Endothelial cell of umbilical vein (primary cell): ENCODE data around the gene UPF1. TPM values are rescaled to one million over a fixed set of nuclear protein-coding genes. Genes with fewer than 3 reads are reported as not detected.

Experiments used
- BruUV-seq: library from RNA; stranded (reverse); fragments of 400-500 nt; replicated peaks from 2 replicates; lab custom pipeline; 2021; lab: Mats Ljungman, UMichigan
- CTCF ChIA-PET: fragments of 300-600, 350-600 bp; sonication (Branson Sonifier 250); formaldehyde crosslinking; loops from one replicate; lab custom pipeline; 2021; ENCODE audit warnings: antibody characterized with exemption, inconsistent platforms; lab: Charles Lee
- POLR2A ChIA-PET: fragments of 300-600, 350-600 bp; sonication (Branson Sonifier 250); formaldehyde crosslinking; loops from one replicate; lab custom pipeline; 2021; ENCODE audit warnings: antibody characterized with exemption, inconsistent platforms; lab: Charles Lee
- DNase-seq: peaks from one replicate; pipeline ENCODE4 v3.0.0-alpha.2; 2011; ENCODE audit warnings: low read depth, low spot score
- FAIRE-seq: peaks from 2 replicates; lab custom pipeline; 2011; peaks lifted over from hg19 to GRCh38; lab: Jason Lieb, UNC
- H2AFZ ChIP-seq: 2 replicates; pipeline ENCODE4 v1.6.0; 2012; ENCODE audit warnings: low read depth, low read length, control low read depth, inconsistent platforms
- H3K27ac ChIP-seq: 2 replicates; pipeline ENCODE4 v1.5.1; 2011; ENCODE audit warnings: low read depth, mild to moderate bottlenecking, control low read depth, low read length, moderate library complexity; ENCODE audit not compliant: insufficient read depth
- H3K27me3 ChIP-seq, 2 experiments: 2 replicates each; pipeline versions ENCODE4 v1.6.0 to v1.6.1; 2011; ENCODE audit warnings: low read length in 2 of 2, mixed read lengths in 1 of 2; ENCODE audit not compliant: control insufficient read depth in 2 of 2, insufficient read depth in 2 of 2
- H3K36me3 ChIP-seq, 2 experiments: 2 replicates in 1 of 2; 3 replicates in 1 of 2; pipeline ENCODE4 v1.5.1; 2011; ENCODE audit warnings: low read length in 2 of 2, mild to moderate bottlenecking in 1 of 2, moderate library complexity in 1 of 2; ENCODE audit not compliant: control insufficient read depth in 2 of 2, insufficient read depth in 2 of 2; ENCODE audit errors: extremely low read depth in 1 of 2
- H3K4me1 ChIP-seq: 3 replicates; pipeline ENCODE4 v1.5.1; 2011; ENCODE audit warnings: mild to moderate bottlenecking, low read length; ENCODE audit not compliant: control insufficient read depth, insufficient read depth; ENCODE audit errors: extremely low read depth
- H3K4me2 ChIP-seq: 2 replicates; pipeline ENCODE4 v1.6.1; 2011; ENCODE audit warnings: low read length, control low read depth, mixed read lengths; ENCODE audit not compliant: insufficient read depth
- H3K4me3 ChIP-seq, 3 experiments: fragments of 200-600 bp in 1 of 3; sonication (generic), shearing (Covaris generic) in 1 of 3; replicated peaks in 1 of 3; 2 replicates each; pipeline ENCODE4 v1.5.1; 2011 to 2016; ENCODE audit warnings: control low read depth in 3 of 3, low read length in 3 of 3, mild to moderate bottlenecking in 2 of 3, inconsistent platforms in 1 of 3, low read depth in 1 of 3, moderate library complexity in 1 of 3; ENCODE audit not compliant: insufficient read depth in 1 of 3
- H3K79me2 ChIP-seq: 2 replicates; pipeline ENCODE4 v1.6.0; 2012; ENCODE audit warnings: low read length, inconsistent platforms; ENCODE audit not compliant: control insufficient read depth, insufficient read depth
- H3K9ac ChIP-seq: replicated peaks from 2 replicates; pipeline ENCODE3; 2011; ENCODE audit warnings: low read length, control low read depth; ENCODE audit not compliant: insufficient read depth; ENCODE audit errors: extremely low read depth
- H3K9me1 ChIP-seq: replicated peaks from 3 replicates; pipeline ENCODE4 v1.6.0; 2011; ENCODE audit warnings: mild to moderate bottlenecking, low read length; ENCODE audit not compliant: control insufficient read depth, insufficient read depth; ENCODE audit errors: extremely low read depth
- H3K9me3 ChIP-seq: replicated peaks from 2 replicates; pipeline ENCODE4 v1.5.1; 2012; ENCODE audit warnings: low read length, inconsistent platforms; ENCODE audit not compliant: control insufficient read depth, insufficient read depth
- H4K20me1 ChIP-seq: replicated peaks from 2 replicates; pipeline ENCODE3; 2011; ENCODE audit warnings: mild to moderate bottlenecking, low read length; ENCODE audit not compliant: control insufficient read depth, insufficient read depth; ENCODE audit errors: extremely low read depth
- EZH2 ChIP-seq: IDR thresholded peaks from 2 replicates; pipeline ENCODE4 v1.6.1; 2012; ENCODE audit warnings: borderline replicate concordance, low read depth, mild to moderate bottlenecking, moderate library complexity, low read length, inconsistent platforms; ENCODE audit not compliant: severe bottlenecking
- FOS ChIP-seq: IDR thresholded peaks from 2 replicates; pipeline ENCODE4 v1.6.1; 2011; ENCODE audit warnings: mild to moderate bottlenecking, low read length, moderate library complexity, borderline replicate concordance; ENCODE audit not compliant: insufficient read depth
- GATA2 ChIP-seq: IDR thresholded peaks from 2 replicates; pipeline ENCODE4 v1.7.0; 2011; ENCODE audit warnings: low read depth, mild to moderate bottlenecking, moderate library complexity, mixed read lengths, low read length; ENCODE audit not compliant: insufficient read length, insufficient read depth
- JUN ChIP-seq: IDR thresholded peaks from 2 replicates; pipeline ENCODE4 v1.6.1; 2011; ENCODE audit warnings: borderline replicate concordance, low read depth; ENCODE audit not compliant: insufficient read length, insufficient read depth
- MYC ChIP-seq: IDR thresholded peaks from one replicate; pipeline ENCODE4 v1.6.1; 2011; ENCODE audit warnings: mild to moderate bottlenecking, low read depth, low read length
- POLR2A ChIP-seq: IDR thresholded peaks from 2 replicates; pipeline ENCODE4 v1.6.1; 2012; ENCODE audit warnings: low read depth, mild to moderate bottlenecking, control low read depth, low read length
- POLR2AphosphoS5 ChIP-seq: IDR thresholded peaks from 2 replicates; pipeline ENCODE4 v1.6.1; 2012; ENCODE audit warnings: low read depth, mild to moderate bottlenecking, control low read depth, low read length, moderate library complexity; ENCODE audit not compliant: insufficient read depth
- dilution Hi-C: fragments of 300-500 bp; cut with MboI; formaldehyde crosslinking; loops from one replicate; pipeline ENCODE4 v1.15.0; 2019; ENCODE audit warnings: low sequenced_read_pairs; ENCODE audit not compliant: extremely low pct_ligation_motif_present
- intact Hi-C: fragments of 100-400 bp; cut with micrococcal nuclease; formaldehyde crosslinking; loops from one replicate; pipeline ENCODE4 v1.10.0; 2022
- polyA plus RNA-seq, 4 experiments: library from polyadenylated mRNA; depleted of rRNA in 3 of 4; stranded (reverse) in 3 of 4; unstranded in 1 of 4; fragments of >200 nt; gene quantifications; 2 replicates each; pipeline versions ENCODE4 v1.2.1 to v1.2.3, GENCODE V29; 2011 to 2012; ENCODE audit warnings: missing spikeins in 1 of 4
- total RNA-seq: library from RNA; stranded (reverse); gene quantifications from 2 replicates; pipeline ENCODE4 v1.2.3, GENCODE V29; 2021
- TF ChIP-seq, protein P1 (sequence below): IDR thresholded peaks from 2 replicates; pipeline ENCODE4 v1.6.1; 2011; ENCODE audit not compliant: insufficient read depth, insufficient read length
- TF ChIP-seq, protein P2 (sequence below), 2 donors: IDR thresholded peaks; 1 replicate in 1 of 2; 2 replicates in 1 of 2; pipeline ENCODE4 v1.5.1; 2011; ENCODE audit warnings: low read length in 2 of 2, mild to moderate bottlenecking in 2 of 2, moderate library complexity in 2 of 2, control low read depth in 1 of 2, inconsistent platforms in 1 of 2, low read depth in 1 of 2; ENCODE audit not compliant: insufficient read depth in 1 of 2; ENCODE audit errors: extremely low read depth in 1 of 2

Gene UPF1
- total and polyA plus RNA-seq, 2 donors (not counting 3 experiments of a cell fraction or from before 2014, with no cell fraction given) = 65.9 to 68.2 TPM

DNA sequence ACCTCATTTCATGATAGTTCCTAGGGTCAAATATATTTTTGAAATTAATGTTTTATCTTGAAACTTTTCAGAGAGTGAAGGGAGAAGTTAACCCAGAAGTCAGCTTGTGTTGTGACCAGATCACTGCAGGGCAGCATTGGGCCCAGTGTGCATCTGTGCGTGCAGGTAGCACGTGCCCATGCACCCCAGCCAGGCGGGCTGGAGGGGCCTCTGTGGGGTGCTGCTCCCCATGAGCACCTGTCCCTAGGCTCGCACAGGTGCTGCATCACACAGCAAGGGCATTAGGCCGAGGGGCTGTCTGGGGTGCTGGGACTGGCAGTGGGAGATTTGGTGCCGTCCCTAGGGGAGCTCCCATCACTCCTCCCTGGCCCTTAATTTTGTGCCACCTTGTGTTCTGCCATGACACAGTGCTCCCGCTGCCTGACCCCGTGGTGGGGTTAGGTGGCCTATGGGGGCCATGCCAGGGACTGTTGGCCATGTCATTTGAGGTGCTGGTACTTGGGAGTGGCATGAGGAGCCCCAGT, 13.1 kb downstream of the UPF1 start:
- FAIRE-seq (no peak), DNase-seq (no peak)
- H3K9me1 ChIP-seq = no peaks in the 10 kb centered on the region
- intact Hi-C loops (loop anchor here (5.0 kb wide), 3 partner anchors 58 to 142 kb away; no protein-coding TSS in a partner anchor), dilution Hi-C loops (no loop called here)
- TF ChIP-seq EZH2 (no peak), GATA2 (no peak), FOS (no peak), POLR2AphosphoS5 (no peak), MYC (no peak), POLR2A (no peak), JUN (no peak)
- TF ChIP-seq, protein P1, sequence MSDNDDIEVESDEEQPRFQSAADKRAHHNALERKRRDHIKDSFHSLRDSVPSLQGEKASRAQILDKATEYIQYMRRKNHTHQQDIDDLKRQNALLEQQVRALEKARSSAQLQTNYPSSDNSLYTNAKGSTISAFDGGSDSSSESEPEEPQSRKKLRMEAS = no peak
- TF ChIP-seq, protein P2, sequence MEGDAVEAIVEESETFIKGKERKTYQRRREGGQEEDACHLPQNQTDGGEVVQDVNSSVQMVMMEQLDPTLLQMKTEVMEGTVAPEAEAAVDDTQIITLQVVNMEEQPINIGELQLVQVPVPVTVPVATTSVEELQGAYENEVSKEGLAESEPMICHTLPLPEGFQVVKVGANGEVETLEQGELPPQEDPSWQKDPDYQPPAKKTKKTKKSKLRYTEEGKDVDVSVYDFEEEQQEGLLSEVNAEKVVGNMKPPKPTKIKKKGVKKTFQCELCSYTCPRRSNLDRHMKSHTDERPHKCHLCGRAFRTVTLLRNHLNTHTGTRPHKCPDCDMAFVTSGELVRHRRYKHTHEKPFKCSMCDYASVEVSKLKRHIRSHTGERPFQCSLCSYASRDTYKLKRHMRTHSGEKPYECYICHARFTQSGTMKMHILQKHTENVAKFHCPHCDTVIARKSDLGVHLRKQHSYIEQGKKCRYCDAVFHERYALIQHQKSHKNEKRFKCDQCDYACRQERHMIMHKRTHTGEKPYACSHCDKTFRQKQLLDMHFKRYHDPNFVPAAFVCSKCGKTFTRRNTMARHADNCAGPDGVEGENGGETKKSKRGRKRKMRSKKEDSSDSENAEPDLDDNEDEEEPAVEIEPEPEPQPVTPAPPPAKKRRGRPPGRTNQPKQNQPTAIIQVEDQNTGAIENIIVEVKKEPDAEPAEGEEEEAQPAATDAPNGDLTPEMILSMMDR (IDR thresholded peaks at IDR 0.05; ENCODE audit: extremely low read depth in 1 of 2, insufficient read depth in 1 of 2, low read depth in 1 of 2, low read length in 2 of 2) = no peak
- no peaks in the 10 kb centered on the region for H4K20me1 ChIP-seq
- no peaks in the 10 kb centered on the region for H3K27me3 ChIP-seq
- H2AFZ ChIP-seq = no peak overlapping the region
- no peak overlapping the region for H3K4me2 ChIP-seq
- H3K9ac ChIP-seq = no peak overlapping the region
- BruUV-seq = no TSS peak
- H3K4me1 ChIP-seq = peaks cover 26% of the 10 kb centered on the region
- peaks cover 85% of the 10 kb centered on the region for H3K79me2 ChIP-seq
- H3K36me3 ChIP-seq = peaks cover 0 to 3% of the 10 kb centered on the region in 2 experiments
- ChIA-PET CTCF (interaction anchor here (1.4 to 6.2 kb wide), 2 partner anchors 13 to 251 kb away, joined by 4 to 65 read pairs; partner anchors contain the start of gene UPF1), POLR2A (no interaction called here)
- no peaks in the 10 kb centered on the region for H3K9me3 ChIP-seq
- H3K27ac ChIP-seq = no peak overlapping the region
- H3K4me3 ChIP-seq = no peak overlapping the region
